Embryonic facial prominence (tissue), 1 donor: ENCODE measurements around the gene TTR.

ENCODE experiments used
- DNase-seq: peaks from one replicate; pipeline ENCODE4 v3.0.0-alpha.2; 2016; ENCODE audit errors: extremely low spot score

The TTR gene

DNA sequence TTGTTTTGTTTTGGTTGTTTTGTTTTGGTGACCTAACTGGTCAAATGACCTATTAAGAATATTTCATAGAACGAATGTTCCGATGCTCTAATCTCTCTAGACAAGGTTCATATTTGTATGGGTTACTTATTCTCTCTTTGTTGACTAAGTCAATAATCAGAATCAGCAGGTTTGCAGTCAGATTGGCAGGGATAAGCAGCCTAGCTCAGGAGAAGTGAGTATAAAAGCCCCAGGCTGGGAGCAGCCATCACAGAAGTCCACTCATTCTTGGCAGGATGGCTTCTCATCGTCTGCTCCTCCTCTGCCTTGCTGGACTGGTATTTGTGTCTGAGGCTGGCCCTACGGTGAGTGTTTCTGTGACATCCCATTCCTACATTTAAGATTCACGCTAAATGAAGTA lies at the start of gene TTR:
Gene TTR, plus strand, starts transcription at position 250 of the 400 bp plus-strand sequence. Its CDS starts 26 bp downstream, at position 276.
- no peak for DNase-seq

- DNase-seq = no peak
Measured at GRCh38 chr18:31546476-31546875, 45.2 kb upstream of the TTR start.

- DNase-seq = no peak
Measured at GRCh38 chr18:31548853-31549252, 42.8 kb upstream of the TTR start.

DNA sequence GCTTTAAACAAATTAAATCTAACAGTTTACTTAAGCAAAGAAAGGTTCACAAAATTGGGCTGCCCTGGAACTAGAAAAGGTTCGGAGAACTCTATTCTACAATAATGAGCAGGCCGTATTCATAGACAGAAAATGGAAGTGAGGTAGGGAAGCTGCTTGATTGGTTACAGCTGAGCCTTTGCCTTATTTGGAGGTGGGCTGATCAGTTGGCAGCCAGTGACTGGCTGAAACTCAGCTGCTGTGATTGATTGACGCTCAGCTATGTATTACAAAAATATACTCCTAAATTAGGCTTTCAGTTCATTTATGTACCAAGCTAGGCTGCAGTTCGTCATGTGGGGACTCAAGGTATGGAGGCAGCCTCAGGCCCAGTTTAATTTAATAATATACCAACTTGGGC lies 42.3 kb upstream of the TTR start:
- no peak for DNase-seq

GRCh38 chr18:31551883-31552282 lies 39.8 kb upstream of the TTR start:
- no peak for DNase-seq

DNA sequence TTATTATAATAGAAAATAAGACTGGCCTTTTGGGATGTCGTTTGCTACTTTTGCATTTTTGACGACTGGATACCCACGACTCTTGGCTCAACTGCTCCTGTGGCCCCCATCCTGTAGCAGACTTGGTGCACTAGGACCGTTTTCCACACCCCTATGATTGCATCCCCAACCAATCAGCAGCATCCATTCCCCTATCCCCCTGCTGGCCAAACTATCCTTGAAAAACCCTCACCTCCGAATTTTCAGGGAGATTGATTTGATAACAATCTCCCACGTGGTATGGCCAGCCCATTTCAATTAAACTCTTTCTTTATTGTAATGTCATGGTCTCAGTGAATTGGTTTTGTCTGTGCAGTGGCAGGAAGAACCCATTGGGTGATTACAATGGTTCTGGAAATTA lies 37.9 kb upstream of the TTR start:
- no peak for DNase-seq

GRCh38 chr18:31554776-31555175 lies 36.9 kb upstream of the TTR start:
- DNase-seq = no peak

- peak; percentile 54 for DNase-seq
Measured at GRCh38 chr18:31555971-31556747, 35.5 kb upstream of the TTR start.

GRCh38 chr18:31557446-31557845 lies 34.2 kb upstream of the TTR start:
- DNase-seq = no peak

DNA sequence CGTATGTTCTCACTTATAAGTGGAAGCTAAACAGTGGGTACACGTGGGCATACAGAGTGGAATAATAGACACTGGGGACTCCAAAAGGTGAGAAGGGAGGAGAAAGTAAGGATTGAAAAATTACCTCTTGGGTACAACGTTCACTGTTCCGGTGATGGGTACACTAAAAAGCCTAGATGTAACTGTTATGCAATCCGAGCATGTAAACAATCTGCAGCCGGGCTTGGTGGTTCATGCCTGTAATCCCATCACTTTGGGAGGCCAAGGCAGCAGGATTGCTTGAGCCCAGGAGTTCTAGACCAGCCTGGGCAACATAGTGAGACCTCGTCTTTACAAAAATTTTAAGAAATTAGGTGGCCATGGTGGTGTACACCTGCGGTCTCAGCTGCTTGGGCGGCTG lies 33.1 kb upstream of the TTR start:
- DNase-seq = no peak

GRCh38 chr18:31562726-31563125 lies 29.0 kb upstream of the TTR start:
- DNase-seq = no peak

GRCh38 chr18:31563778-31564177 lies 27.9 kb upstream of the TTR start:
- no peak for DNase-seq

- no peak for DNase-seq
Measured at GRCh38 chr18:31565345-31565744, 26.3 kb upstream of the TTR start.

GRCh38 chr18:31565782-31566512 lies 25.7 kb upstream of the TTR start:
- no peak for DNase-seq

DNA sequence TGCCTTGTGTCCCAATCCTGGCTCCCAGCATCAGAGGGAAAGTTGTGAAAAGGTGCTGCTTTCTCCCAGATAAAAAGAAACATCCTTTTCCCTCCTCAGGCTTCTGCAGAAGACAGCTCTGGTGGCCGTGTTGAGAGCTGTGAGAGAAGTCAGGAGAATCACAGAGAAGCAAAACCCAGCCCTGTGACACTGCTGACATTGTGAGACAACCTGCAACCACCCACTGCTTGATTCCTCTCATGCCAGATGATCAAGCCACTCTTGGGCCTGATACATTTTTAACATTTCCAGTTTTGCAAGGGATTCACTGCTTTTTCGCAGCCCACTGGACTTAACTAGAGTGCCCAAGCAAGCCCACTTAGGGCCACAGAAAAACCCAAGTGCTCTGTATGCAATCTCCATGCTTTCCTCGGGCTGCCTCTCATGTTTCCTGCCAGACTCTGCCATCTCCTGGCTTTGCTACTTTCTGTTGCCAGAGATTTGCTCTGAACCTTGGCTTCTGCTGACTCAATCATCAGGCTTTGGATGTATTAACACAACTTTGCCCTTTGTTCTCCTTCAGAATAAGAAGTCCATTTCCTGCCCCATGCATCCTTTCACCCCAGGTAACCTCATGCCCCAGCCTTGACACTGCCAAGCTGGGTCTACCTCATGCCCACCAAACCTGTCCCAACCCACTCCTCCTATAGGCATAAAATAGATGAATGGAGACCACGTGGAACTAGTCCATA lies 24.9 kb upstream of the TTR start:
- DNase-seq = no peak

GRCh38 chr18:31572368-31572767 lies 19.3 kb upstream of the TTR start:
- DNase-seq = no peak

DNA sequence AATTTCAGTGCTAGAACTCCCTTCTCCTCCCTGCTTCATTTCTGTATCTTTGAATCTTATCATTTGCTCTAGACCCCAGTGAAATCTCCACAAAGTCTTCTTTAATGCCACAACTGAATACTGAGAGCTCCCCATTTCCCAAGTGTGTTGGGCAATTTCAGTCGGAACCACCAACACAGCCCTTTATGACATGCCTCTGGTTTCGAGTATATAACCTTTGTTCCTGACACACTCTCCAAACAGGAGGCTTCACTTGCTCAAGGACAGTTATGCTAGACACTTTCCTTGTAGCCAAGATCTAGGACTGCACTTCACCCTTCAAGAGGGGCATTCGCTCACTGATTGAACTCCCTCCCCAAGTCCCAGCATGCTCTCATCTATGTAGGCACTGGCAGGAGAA lies 18.6 kb upstream of the TTR start:
- no peak for DNase-seq

GRCh38 chr18:31574359-31574758 lies 17.3 kb upstream of the TTR start:
- no peak for DNase-seq

GRCh38 chr18:31575515-31576257 lies 16.0 kb upstream of the TTR start:
- no peak for DNase-seq

- DNase-seq = no peak
Measured at GRCh38 chr18:31576670-31577069, 15.0 kb upstream of the TTR start.

DNA sequence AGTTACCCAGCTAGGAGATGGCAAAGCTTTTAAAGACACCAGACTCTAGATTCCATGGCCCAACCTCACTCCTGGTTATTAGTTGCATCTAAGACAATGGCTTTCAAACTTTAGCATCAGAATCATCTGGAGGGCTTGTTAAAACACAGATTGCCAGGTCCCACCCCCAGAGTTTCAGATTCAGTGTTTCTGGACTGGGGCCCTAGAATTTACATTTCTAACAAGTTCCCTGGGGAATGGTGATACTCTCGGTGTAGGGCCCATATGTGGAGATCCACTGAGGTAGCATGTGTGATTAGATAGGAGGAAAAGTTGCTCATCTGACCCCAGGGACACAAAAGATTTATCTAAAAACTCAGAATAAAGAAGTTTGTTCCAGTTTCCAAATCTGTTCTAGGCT lies 14.5 kb upstream of the TTR start:
- DNase-seq = no peak

DNA sequence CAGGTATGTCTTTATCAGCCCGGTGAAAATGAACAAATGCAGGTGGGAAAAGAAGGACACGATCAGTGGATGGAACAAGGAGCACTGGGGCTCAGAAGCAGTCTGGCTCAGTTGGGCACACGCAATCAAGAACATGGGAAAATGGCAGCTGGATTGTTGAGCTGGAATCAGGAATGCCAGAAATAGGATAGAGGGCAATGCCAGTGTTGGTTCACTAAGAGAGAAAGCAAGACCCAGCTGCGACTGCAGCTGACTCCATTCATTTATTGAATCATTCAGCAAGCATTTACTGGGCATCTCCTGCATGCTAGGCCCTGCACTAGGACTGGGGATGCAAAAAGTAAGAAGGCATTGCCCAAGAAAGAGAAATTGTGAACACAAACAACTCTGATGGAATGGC lies 13.6 kb upstream of the TTR start:
- DNase-seq = no peak
